HG02870 (cell line): ENCODE data around the gene CRB1.

Experiments
- ATAC-seq: cut with Tn5 transposase; IDR thresholded peaks from one replicate; pipeline ENCODE4 v1.9.1; 2021; ENCODE audit warnings: mild to moderate bottlenecking, moderate library complexity; ENCODE audit not compliant: unreplicated experiment

The CRB1 gene

GRCh38 chr1:197268012-197268411, at the start of gene CRB1:
TSS of gene CRB1 (plus strand) at chr1:197268252. CDS start at chr1:197268413, 161 bp downstream.
- no peak for ATAC-seq

DNA sequence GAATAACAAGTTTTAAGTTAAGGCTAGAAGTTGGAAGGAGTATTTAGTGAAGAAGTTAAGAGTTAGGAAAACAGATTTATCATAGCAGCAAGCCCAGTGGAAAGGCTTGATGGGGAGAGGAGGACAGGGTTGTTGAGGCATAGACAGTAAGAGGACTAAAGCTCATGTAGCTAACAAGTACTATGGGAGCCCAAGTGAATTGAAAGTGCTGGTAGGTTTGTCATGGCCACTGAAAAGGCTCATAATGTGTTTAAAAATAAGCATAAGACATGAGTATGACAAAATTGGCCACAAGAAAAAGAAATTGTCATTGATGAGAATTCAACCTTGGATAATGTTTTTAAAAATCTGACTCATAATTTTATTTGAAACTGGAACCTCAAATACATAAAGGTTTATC, 49.2 kb upstream of the CRB1 start:
- ATAC-seq: peak; percentile 74

DNA sequence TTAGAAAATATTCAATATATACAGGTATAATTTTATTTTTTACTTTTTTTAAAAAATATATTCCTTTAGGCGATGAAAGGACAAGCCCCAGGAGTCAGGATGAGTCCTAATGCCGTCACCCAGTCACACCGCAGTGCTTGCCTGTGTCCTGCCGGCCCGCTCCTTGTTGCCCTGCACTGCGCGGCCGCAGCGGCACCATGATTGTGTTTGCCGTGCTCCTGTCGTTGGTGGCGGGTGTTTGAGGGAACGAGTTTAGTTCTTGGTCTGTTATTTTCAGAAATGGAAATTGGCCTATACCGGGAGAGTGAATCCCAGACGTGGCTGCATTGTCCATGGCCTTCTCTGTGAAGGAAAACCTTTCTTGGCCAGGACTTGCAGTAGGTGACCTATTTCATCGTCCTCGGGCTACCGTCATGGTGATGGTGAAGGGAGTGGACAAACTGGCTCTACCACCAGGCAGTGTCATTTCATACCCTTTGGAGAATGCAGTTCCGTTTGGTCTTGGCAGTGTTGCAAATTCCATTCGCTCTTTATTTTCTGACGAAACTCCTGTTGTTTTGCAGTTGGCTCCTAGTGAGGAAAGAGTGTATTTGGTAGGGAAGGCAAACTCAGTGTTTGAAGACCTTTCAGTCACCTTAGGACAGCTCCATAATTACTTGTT, 45.9 kb upstream of the CRB1 start:
- no peak for ATAC-seq

DNA sequence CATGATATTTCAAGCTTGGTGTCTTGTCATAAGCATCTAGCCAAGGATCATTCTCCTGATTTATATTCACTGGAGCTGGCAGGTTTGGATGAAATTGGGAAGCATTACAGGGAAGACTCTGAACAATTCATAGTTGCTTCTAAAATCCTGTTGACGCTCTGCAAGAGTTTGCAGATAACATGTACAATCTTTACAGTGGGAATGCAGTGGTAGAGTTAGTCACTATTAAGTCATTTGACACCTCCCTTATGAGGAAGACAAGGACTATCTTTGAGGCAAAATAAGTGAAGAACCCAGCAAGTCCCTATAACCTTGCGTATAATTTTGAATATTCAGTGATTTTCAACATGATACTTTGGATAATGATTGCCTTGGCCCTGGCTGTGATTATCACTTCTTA, 45.3 kb upstream of the CRB1 start:
- no peak for ATAC-seq

GRCh38 chr1:197224160-197224559, 43.9 kb upstream of the CRB1 start:
- ATAC-seq: no peak

DNA sequence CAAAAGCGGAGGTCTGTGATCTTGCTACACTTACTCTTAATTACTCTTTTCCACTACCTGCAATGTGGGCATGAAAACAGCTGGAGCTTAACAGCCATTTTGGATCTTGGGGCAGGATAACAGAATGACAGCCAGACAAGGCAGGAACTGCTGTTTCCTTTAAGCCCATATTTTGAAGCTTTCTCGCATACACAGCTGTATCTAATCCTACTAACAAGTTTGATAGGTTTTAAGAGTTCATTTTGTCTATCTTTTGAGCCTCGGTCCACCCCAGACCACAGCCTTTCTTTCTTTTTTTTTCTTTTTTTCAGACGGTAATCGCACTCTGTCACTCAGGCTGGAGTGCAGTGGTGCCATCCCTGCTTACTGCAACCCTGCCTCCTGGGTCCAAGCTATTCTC, 42.4 kb upstream of the CRB1 start:
- no peak for ATAC-seq

- ATAC-seq: no peak
These were observed 33.5 kb upstream of the CRB1 start for GRCh38 chr1:197234581-197234980.

GRCh38 chr1:197235355-197235754, 32.7 kb upstream of the CRB1 start:
- ATAC-seq: no peak

GRCh38 chr1:197247465-197247864, 20.6 kb upstream of the CRB1 start:
- no peak for ATAC-seq

- no peak for ATAC-seq
These were observed 18.7 kb upstream of the CRB1 start for GRCh38 chr1:197249324-197249723.

DNA sequence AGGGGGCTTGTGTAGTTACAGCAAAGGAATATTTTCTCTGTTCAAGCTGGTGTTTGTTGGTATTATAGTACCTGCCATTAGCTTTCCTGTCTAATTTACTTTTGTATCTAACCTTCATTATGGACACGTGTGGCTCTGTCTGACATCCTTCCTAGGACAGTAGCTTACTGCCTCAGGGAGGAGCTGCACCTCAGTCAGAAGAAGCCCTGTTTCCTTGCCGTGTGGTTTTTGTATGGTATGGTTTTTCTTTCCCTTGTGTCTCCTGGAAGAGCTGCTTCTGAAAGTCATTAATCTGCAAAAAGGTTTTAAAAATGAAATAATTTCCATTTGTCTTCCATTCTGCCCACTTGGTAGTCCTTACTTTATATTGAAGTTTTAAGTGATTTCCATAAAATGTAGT, 17.4 kb upstream of the CRB1 start:
- ATAC-seq: no peak

GRCh38 chr1:197252973-197253372, 15.1 kb upstream of the CRB1 start:
- ATAC-seq: no peak

GRCh38 chr1:197254866-197255265, 13.2 kb upstream of the CRB1 start:
- ATAC-seq: no peak

- no peak for ATAC-seq
These were observed 3.0 kb upstream of the CRB1 start for GRCh38 chr1:197264936-197265567.

- no peak for ATAC-seq
These were observed 1.0 kb downstream of the CRB1 start for GRCh38 chr1:197269053-197269452.

GRCh38 chr1:197272791-197273190, 4.7 kb downstream of the CRB1 start:
- ATAC-seq: no peak

DNA sequence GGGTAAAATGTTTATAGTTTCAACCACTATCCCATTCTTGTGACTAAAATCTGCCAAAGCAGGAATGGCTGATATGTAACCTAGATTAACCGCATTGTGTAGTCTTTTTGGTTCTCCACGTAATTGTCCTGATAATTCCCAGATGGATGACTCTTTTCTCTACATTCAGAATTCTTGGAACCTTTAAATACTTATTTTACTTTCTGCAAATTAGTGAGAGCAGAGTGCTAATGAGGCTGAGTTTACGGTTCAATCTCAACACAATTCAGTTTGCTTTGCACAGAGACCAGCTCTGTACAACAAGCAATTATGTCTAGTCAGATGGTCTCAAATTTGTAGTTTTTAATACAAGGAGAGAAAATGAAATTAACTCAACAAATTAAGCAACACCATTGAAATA, 9.1 kb downstream of the CRB1 start:
- ATAC-seq: no peak

- no peak for ATAC-seq
These were observed 16.3 kb downstream of the CRB1 start for GRCh38 chr1:197284325-197284724.

- ATAC-seq: no peak
These were observed 16.9 kb downstream of the CRB1 start for GRCh38 chr1:197284966-197285365.

DNA sequence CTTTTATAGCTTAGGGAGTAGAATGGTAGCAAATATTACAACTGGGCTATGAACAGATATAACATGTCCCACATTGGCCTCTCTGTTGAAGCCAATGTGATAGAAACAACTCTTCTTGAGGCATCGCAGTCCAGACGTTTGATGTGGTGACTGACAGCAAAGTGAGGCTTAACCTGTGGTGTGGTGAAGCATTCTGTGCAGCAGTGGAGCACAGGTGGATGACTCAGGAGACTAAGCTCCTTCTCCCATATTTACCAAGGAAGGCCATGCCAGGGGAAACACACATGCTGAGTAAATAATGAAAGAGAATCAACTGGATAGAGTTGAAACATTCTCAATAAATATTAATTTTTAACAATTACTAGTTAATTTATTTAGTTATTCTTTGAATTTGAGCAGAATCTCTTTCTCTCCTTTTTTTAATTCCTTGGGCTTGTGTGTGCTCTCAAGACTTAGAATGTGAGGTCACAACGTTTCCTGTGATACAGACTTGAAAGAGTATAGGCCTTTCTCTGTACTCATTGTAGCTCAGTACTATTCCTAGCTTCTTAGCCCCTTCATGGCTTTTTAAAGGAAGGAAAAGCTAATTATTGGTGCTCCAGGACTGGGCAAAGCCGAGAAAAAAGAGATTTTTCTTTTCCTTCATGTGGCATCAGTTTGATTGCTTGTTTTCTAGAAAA, 17.6 kb downstream of the CRB1 start:
- ATAC-seq: no peak

DNA sequence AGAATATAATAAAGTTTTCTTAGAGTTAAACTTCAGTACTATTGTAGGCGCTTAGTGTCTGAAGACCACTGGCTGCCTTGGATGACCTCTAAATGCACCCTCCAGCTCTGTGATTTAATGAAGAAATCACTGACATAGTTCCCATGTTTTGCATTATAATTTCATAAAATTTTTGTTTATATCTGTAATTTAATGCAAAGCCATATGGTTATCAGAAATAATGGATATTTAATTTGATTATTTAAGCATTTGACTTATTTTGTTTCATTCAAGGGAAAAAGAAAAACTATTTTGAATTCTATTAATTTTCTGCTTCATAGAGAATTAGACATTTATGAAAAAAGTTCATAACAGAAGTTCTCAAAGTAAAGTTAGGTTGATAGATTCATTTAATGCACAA, 18.6 kb downstream of the CRB1 start:
- ATAC-seq: no peak

- ATAC-seq: no peak
These were observed 19.8 kb downstream of the CRB1 start for GRCh38 chr1:197287863-197288262.
